Endometrium (tissue), 2 donors: Measurements from ENCODE around the gene STRN3.
"Not testable (repeated sequence)": the region's sequence is repeated elsewhere in the genome, so short reads cannot be mapped to it uniquely, and the experiment has no call there.

Source experiments
- FAIRE-seq: peaks from 2 replicates; lab custom pipeline; 2012; peaks lifted over from hg19 to GRCh38; lab: Jason Lieb, UNC
- donor health status: control.
- donor health status: control.

The STRN3 gene, protein sequence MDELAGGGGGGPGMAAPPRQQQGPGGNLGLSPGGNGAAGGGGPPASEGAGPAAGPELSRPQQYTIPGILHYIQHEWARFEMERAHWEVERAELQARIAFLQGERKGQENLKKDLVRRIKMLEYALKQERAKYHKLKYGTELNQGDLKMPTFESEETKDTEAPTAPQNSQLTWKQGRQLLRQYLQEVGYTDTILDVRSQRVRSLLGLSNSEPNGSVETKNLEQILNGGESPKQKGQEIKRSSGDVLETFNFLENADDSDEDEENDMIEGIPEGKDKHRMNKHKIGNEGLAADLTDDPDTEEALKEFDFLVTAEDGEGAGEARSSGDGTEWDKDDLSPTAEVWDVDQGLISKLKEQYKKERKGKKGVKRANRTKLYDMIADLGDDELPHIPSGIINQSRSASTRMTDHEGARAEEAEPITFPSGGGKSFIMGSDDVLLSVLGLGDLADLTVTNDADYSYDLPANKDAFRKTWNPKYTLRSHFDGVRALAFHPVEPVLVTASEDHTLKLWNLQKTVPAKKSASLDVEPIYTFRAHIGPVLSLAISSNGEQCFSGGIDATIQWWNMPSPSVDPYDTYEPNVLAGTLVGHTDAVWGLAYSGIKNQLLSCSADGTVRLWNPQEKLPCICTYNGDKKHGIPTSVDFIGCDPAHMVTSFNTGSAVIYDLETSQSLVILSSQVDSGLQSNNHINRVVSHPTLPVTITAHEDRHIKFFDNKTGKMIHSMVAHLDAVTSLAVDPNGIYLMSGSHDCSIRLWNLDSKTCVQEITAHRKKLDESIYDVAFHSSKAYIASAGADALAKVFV

DNA sequence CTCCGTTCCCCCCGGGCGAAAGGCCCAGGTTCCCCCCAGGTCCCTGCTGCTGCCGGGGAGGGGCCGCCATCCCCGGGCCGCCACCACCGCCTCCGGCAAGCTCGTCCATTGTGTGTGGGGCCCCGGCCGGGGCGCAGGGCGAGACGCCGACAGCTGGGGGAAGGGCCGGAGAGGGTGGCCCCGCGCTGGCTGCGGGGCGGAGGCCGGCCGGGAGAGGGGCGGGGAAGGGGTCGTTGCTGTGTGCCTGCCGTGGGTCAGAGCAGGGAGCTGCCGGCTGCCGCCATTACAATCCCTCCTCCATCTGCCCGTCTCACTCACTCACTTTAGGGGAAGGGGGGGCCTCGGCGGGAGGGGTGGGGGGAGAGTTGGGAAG is at the start of gene STRN3:
Gene STRN3 (minus strand): TSS at position 303 of the 373 bp plus-strand sequence. CDS start 194 bp downstream, at position 109.
- FAIRE-seq, result no peak

DNA sequence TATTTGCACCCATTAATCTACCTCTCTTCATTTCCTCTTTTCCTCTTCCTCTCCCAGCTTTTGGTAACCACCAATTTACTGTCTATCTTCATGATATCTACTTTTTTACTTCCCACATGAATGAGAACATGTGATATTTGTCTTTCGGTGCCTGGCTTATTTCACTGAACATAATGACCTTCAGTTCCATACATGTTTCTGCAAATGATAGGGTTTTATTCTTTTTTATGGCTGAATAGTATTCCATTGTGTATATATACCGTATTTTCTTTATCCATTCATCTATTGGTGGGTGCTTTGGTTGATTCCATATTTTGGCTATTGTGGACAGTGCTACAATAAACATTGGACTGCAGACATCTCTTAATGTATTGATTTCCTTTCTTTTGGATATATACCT is 49.0 kb upstream of the STRN3 start:
- no peak for FAIRE-seq

DNA sequence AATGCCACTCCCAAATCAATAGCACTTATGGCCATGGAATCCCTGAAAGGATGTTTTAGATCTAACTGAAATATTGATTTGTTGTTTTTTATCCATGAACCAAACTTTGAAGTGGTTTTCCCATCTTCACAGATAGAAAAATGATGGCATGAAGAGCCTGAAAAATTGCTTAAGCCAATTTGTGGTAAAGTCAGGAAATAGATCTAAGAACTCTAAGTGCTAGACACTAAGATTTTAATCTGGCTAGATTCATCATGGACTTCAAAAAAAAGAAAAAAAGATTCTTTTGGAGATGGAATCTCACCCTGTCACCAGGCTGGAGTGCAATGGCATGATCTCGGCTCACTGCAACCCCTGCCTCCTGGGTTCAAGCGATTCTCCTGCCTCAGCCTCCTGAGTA is 45.0 kb upstream of the STRN3 start:
- FAIRE-seq, result no peak

DNA sequence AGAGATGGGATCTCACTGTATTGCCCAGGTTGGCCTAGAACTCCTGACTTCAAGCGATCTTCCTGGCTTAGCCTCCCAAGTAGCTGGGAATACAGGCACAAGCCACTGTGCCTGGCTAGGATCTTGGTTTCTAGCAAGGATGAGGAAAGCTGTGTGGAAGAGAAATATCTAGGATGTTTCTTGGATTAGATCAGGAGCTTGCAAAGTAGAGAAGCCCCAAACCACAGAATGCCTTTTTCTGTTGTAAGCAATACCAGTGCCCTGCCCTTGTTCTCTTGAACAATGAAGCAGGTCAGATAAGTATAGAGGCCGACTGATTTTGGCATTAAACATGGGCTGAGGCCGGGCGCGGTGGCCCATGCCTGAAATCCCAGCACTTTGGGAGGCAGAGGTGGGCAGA is 44.3 kb upstream of the STRN3 start:
- FAIRE-seq, result no peak

DNA sequence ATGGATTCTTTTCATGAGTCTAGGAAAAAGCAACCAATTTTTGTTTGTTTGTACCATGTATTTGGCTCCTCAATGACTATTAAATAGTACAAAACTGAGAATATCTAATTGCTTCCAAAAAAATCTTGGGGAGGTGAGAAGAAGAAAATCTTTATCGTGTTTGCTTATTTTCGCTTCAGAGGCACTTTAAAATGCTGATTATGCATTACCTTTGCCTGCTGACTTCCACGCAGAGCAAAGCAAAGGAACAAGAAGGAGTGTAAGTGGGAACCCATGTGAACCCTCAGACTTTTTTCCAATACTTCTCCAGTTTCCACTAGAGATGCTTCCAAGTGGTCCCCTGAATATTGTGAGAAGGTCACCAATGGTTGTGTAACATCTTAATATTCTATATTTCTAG is 43.2 kb upstream of the STRN3 start:
- FAIRE-seq, result no peak

DNA sequence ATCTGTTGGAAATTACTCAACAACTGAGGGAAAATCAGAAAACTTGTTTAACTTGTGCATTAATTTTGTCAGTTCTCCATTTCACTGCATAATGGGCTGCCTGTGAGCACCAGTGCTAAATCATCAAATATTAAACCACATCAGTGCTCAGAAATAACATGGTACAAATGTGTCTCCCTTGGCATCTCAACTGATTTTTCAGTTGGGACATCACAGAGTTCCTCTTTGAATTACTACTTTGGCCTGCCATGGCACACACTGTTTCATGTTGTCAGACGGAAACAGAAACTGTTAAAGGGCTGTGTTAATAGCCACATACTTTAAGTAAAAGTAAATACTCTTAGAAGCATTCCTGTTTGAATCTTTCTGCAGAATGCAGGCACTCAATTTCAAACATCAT is 42.1 kb upstream of the STRN3 start:
- no peak for FAIRE-seq

DNA sequence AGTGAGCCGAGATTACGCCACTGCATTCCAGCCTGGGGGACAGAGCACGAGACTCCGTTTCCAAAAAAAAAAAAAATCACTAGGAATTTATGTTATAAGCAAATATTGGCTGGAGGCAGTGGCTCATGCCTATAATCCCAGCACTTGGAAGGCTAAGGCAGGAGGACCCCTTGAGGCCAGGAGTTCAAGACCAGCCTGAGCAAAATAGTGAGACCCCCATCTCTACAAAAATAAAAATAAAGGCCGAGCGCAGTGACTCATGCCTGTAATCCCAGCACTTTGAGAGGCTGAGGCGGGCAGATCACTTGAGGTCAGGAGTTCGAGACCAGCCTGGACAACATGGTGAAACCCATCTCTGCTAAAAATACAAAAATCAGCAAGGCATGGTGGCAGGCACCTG is 36.7 kb upstream of the STRN3 start:
- FAIRE-seq, result not testable (repeated sequence)

DNA sequence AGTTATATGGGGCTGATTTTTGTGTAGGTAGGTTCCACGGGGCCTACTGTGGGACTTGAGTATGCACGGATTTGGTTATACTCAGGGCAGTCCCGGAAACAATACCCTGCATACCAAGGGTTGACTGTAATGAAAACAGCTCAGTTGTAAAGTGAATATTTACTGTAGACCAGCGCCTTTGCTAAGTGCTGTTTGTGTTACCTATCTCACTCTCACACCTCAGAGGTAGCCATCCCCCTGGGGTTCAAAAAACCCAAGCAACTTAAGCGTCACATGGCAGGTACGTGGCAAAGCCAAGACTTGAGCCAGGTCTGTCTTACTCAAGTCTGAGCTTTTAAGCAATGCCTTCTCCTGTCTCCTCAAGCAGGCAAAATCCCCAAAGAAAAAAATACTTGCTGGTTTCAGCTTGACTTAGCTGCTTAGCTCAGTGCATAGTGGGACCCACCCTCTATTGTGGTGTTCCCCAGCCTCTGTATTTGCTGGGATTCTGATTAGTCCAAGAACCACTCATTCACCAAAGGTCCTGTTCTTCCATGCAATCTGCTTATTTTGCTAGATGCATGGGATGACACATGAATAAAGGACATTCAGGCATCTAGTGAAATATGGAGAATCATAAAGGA is 34.2 kb upstream of the STRN3 start:
- no peak for FAIRE-seq

DNA sequence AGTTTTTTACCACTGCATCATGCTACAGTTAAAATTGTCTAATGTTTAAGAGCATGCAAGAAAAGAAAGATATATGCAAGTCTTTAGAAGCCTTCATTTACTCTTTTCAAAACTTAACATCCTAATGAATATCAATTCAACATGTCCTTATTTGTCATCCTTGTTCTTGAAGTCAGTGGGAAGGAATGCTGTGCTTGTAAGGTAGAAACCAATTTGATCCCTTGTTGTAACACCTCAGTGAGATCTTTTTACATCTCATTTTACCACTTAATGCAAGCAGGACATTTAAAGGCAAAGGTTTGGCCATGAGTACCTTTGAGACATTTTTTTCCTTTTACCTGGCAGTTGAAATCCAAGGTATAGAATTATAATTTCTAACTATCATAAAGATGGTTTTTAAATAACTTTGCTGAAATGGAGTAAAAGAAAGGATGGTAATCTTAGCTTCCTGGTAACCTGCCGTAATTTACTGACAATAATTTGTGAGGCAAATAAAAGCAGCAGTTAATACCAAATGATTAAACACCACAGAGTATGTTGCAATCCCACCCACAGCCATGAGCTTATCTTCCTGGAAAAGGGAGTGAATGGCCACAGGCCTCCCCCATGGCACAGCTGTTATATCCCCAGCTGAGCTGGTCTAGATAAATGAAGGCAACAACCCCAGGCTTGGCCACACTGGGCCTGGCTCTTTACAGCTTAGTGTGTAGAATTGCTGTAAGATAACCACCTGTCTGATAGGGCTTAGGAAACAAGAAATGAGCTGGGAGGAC is 33.2 kb upstream of the STRN3 start:
- no peak for FAIRE-seq

DNA sequence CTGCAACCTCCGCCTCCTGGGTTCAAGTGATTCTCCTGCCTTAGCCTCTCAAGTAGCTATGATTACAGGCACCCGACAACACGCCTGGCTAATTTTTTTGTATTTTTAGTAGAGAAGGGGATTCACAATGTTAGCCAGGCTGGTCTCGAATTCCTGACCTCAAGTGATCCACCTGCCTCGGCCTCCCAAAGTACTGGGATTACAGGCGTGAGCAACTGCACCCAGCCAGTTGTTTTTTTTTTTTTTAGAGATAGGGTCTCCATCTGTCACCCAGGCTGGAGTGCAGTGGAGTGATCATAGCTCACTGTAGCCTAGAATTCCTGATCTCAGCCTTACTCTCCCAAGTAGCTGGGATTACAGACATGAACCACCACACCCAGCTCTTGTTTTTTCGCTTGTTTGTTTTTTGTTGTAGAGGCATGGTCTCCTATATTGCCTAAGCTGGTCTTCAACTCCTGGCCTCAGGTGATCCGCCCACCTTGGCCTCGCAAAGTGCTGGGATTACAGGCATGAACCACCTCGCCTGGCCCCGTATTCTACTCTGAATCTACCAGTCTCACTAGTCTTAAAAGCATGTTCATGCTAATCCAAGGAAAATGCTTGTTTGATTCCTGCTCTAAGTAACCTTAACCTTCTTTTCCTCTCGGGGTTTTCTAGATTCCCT is 31.7 kb upstream of the STRN3 start:
- no peak for FAIRE-seq

DNA sequence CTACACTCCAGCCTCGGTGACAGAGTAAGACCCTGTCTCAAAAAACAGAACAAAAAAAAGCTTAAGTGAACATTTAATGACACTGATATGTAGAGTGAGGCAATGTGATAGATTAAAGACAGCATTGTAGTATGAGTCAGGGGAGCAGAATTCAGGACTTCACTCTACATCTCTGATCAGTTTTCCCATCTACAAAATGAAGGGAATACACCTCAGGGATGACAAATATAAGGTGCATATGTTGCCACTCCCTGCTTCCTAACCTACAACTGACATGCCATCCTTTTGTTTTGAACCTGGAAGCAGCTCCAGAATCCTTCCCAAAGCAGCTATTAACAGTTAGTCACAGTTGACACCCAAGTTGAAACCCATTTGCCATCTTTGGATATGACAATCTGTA is 30.9 kb upstream of the STRN3 start:
- no peak for FAIRE-seq

DNA sequence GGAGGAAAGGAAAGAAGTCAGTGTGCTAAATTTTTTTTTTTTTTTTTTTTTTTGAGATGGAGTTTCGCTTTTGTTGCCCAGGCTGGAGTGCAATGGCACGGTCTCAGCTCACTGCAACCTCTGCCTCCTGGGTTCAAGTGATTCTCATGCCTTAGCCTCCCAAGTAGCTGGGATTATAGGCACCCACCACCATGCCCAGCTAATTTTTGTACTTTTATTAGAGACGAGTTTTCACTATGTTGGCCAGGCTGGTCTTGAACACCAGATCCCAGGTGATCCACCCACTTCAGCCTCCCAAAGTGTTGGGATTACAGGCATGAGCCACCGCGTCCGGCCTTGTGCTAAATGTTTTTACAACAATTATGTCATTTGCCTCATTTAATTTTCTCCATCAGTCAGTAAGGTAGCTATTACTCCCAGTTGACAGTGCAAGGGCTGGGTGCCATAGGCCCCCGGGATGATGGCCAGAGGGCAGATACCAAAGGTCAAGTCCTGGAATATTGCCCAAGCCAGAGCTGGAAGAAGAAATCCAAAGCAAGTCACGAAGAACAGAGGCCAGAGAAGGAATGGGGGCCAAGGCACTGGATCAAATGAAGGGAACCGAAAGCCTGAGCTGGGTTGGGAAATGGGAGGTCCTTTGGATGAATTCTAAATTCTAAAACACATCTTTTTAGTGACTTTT is 26.9 kb upstream of the STRN3 start:
- FAIRE-seq, result not testable (repeated sequence)

DNA sequence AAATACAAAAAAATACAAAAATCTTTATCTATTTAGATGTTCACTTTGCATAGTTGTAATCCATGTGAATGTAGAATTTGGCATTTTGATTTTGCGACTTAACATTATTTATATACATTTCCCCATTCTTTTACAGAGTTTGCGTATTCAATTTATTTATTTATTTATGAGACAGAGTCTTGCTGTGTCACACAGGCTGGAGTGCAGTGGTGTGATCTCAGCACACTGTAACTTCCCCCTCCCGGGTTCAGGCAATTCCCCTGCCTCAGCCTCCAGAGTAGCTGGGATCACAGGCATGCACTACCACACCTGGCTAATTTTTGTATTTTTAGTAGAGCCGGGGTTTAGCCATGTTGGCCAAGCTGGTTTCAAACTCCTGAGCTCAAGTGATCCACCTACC is 25.3 kb upstream of the STRN3 start:
- FAIRE-seq, result no peak

DNA sequence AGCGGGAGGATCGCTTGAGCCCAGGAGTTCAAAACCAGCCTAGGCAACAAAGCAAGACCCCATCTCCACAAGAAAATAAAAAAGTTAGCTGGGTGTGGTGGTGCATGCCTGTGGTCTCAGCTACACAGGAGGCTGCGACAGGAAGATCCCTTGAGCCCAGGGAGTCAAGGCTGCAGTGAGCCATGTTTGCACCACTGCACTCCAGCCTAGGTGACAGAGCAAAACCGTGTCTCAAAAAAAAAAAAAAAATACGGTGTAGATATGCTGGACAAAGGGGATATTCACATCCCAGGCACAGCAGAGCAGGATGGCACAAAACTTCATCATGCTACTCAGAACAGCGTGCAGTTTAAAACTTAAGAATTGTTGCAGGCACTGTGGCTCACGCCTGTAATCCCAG is 24.8 kb upstream of the STRN3 start:
- FAIRE-seq, result no peak

DNA sequence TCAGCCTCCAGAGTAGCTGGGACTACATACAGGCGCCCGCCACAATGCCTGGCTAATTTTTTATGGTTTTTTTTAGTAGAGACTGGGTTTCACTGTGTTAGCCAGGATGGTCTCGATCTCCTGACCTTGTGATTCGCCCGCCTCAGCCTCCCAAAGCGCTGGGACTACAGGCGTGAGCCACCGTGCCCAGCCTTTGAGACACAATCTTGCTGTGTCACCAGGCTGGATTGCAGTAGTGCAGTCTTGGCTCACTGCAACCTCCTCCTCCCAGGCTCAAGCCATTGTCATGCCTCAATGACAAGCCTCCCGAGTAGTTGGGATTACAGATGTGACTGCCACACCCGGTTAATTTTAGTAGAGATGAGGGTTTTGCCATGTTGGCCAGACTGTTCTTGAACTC is 21.3 kb upstream of the STRN3 start:
- no peak for FAIRE-seq

DNA sequence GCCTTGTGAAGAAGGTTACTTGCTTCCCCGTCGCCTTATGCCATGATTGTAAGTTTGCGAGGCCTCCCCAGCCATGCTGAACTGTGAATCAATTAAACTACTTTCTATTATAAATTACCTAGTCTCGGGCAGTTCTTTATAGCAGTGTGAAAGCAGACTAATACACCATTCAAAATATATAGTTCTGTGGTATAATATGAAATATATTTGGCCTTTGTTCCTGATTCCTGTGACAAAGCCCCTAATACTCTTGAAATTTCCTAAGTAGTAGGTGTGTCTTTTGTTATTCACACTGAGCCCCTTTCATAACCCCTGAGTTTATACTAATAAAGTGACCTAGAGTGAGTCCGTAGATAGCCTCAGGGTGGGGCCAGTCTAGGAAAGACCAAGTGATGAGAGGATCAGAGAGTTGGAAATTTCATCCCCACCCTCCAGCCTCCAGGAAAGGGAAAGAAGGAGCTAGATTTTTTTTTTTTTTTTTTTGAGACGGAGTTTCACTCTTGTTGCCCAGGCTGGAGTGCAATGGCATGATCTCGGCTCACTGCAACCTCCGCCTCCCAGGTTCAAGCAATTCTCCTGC is 19.4 kb upstream of the STRN3 start:
- no peak for FAIRE-seq

DNA sequence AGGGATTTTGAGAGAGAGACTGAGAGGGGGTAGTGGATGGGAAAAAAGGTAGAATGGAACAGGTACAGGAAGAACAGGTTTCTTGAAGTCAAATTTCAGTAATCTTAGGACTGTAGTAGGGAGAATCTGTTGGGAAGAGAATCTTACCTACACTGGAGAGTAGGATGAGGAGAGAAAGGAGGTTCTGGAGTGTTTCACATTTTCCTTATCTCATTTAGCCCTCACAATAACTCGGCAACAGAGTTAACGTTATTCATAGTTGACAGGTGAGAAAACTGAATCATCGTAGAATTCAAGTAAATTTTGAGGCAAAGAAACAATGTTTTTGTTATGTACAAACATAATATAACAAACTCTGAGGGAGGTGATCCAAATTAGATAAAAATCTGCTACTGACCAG is 17.2 kb upstream of the STRN3 start:
- FAIRE-seq, result no peak

DNA sequence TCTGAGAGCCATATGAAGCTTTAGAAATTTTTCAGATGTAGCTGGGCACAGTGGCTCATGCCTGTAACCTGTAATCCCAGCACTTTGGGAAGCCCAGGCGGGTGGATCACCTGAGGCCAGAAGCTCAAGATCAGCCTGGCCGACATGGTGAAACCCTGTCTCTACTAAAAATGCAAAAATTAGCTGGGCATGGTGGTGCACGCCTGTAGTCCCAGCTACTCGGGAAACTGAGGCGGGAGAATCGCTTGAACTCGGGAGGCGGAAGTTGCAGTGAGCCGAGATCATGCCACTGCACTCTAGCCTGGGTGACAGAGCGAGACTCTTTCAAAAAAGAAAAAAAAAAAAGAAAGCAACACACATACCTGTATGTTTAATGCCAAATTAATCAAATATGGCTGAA is 16.7 kb upstream of the STRN3 start:
- FAIRE-seq, result not testable (repeated sequence)

DNA sequence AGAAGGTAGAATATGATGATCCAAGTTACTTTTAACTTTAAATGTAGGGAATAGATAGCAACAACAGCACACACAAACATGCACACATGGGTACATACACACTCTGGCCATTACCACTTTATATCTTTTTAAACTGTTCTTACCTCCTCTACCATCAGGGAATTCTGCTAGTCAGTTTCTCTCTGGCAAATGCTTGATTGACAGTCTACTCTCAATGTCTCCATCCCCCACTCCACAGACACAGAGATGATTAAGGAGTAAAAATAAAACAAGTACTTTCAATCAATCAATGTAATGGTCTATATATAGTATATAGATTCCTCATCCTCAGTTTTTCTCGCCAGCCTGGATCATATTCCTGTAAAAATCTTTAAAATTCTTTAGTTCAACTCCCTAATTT is 16.1 kb upstream of the STRN3 start:
- no peak for FAIRE-seq

DNA sequence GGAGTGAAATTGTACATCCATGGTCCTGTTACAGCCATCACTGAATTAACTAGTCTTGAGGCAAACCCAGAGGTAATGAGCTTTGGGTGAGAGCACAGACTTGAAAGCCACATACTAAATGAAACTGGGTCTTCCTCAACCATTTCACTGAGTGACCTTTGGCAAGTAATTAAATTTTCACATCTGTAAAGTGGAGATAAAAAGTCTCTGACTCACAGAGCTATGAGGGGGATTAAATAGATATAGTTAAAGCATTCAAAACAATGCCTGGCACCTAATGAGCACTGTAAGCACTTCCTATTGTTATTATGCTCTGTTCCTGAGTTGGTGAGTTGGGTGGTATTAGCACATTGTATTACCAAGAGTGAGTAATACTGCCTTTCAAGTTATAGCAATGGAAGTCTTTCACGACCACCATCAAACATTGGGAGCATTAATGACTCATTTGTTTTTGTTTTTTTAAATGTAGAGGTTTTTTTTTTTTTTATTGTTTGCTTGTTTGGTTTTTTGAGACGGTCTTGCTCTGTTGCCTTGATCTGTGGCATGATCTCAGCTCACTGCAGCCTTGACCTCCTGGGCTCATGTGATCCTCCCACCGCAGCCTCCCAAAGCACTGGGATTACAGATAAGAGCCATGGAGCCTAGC is 12.5 kb upstream of the STRN3 start:
- FAIRE-seq, result peak; percentile 74
